ENCODE results near the gene SLC15A4.

Gene SLC15A4

DNA sequence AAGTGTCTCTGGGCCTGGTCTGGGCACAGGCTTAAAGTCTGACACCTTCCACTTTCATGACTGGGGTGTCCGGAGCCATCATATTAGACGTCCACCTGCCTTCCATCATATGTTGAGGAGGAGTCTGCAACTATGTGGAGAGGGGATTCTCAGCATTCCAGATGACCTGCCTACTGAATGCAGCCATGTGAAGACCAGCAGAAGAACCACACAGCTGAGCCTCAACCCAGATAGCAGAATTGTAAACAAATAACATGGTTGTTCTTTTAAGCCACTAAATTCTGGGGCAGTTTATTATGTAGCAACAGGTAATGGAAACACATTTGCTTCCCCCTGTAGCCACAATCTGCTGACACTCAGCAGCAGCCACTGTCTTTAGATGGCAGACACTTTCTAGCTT lies 4.0 kb upstream of the SLC15A4 start:
- DNase-seq (ENCODE audit: extremely low read depth, low read depth) = no peak
- no peak overlapping the region for H3K4me3 ChIP-seq (replicated peaks; ENCODE audit: low read depth, low read length)
- TF ChIP-seq, protein P1, sequence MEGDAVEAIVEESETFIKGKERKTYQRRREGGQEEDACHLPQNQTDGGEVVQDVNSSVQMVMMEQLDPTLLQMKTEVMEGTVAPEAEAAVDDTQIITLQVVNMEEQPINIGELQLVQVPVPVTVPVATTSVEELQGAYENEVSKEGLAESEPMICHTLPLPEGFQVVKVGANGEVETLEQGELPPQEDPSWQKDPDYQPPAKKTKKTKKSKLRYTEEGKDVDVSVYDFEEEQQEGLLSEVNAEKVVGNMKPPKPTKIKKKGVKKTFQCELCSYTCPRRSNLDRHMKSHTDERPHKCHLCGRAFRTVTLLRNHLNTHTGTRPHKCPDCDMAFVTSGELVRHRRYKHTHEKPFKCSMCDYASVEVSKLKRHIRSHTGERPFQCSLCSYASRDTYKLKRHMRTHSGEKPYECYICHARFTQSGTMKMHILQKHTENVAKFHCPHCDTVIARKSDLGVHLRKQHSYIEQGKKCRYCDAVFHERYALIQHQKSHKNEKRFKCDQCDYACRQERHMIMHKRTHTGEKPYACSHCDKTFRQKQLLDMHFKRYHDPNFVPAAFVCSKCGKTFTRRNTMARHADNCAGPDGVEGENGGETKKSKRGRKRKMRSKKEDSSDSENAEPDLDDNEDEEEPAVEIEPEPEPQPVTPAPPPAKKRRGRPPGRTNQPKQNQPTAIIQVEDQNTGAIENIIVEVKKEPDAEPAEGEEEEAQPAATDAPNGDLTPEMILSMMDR (IDR thresholded peaks at IDR 0.05; ENCODE audit: low read depth, low read length, missing control alignments) = no peak

DNA sequence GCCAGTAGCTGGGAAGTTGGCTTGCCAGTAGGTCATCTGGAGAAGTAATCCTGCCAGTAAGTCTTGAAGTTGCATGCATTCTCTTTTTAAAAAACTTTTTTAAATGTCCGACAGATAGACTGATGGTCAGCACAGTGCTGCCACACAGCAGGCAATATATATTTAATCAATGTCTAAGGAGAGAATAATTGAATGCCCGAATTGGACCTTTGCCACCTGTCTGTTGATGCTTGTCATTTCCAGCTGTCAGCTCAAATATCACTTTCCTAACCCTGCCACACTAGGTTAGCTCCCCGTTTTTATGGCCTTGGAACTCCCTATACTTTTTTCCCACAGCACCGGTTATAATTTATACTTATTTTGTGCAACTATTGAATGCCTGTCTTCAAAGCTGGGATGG lies 2.1 kb upstream of the SLC15A4 start:
- no peak for DNase-seq (ENCODE audit: extremely low read depth, low read depth)
- TF ChIP-seq, protein P1 (IDR thresholded peaks at IDR 0.05; ENCODE audit: low read depth, low read length, missing control alignments) = no peak
- no peak overlapping the region for H3K4me3 ChIP-seq (replicated peaks; ENCODE audit: low read depth, low read length)

DNA sequence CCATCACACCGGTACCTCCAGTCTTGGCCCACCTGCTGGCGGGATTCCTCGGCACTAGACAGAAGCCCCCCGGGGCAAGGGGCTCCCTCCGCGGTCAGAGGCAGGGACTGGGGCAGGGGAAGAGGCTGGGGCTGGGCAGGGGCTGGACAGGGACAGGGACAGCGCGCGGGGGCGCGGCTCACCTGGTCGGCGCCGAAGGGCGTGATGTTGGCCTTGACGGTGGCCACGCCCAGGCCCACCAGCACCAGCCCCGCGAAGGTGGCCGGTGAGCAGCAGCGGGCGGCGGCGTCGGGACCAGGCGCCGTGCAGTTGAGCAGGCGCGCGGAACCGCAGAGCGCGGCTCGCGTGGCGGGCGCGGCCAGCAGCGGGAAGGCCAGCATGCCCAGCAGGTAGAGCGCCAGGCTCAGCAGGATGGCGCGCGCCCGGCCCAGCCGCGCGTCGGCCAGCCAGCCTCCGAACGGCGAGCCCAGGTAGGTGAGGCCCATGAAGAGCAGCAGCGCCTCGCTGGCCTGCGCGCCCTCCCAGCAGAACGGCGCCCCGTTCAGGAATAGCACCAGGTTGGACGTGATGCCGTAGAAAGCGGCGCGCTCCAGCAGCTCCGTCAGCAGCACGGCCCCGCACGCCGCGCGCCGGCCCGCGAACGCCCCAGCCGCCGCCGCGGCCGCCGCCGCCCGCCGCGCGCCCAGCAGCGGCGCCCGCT lies 392 bp downstream of the SLC15A4 start:
- DNase-seq (ENCODE audit: extremely low read depth, low read depth) = no peak
- H3K4me3 ChIP-seq (replicated peaks; ENCODE audit: low read depth, low read length) = peak overlapping the region; percentile 85
- TF ChIP-seq, protein P1 (IDR thresholded peaks at IDR 0.05; ENCODE audit: low read depth, low read length, missing control alignments) = no peak

DNA sequence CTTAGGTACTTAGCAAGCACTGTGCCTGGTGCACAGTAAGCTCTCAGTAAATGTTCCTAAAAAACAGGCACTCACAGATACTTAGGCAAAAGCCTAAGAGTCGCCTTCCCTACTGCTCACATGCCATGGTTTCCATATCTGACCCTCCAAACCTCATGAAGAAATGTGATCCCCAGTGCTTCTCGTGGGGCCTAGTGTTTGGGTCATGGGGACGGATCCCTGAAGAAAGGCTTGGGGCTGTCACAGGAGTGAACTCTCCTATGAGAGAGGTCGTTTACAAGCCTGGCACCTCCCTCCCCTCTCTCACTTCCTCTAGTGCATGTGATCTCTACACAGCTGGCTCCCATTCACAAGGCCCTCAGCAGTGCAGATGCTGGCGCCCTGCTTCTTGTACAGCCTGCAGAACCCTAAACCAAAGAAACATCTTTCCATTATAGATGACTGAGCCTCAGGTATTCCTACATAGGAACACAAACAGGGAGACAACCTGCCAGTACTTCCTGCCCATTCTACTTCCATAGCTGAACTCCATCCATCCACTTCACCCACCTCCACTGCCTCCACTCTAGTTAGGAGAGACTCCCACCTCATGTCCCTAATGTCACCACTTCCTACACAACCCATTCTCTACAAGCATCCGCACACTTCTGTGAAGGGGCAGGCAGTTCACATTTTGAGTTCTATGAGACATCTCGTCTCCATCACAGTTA lies 2.9 kb downstream of the SLC15A4 start:
- H3K4me3 ChIP-seq (replicated peaks; ENCODE audit: low read depth, low read length) = no peak overlapping the region
- DNase-seq (ENCODE audit: extremely low read depth, low read depth) = no peak
- TF ChIP-seq, protein P1 (IDR thresholded peaks at IDR 0.05; ENCODE audit: low read depth, low read length, missing control alignments) = no peak

DNA sequence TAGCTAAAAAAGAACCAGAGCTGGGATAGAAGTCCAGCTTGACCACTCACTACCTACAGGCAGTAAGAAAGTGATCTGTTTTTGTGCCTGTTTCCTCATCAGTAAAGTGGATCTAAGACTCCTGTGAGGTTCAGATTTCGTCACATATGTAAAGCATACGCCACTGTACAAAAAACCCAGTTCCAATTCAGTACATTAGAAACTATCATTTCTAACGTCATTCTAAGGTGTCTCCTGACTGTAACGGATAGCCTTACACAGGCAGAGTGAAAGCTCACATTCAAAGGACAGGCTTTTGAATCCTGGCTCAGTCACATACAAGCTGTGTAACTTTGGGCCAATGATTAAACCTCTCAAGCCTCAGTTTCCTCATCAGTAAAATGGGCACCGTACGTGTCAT lies 3.5 kb downstream of the SLC15A4 start:
- H3K4me3 ChIP-seq (replicated peaks; ENCODE audit: low read depth, low read length) = no peak overlapping the region
- TF ChIP-seq, protein P1 (IDR thresholded peaks at IDR 0.05; ENCODE audit: low read depth, low read length, missing control alignments) = no peak
- no peak for DNase-seq (ENCODE audit: extremely low read depth, low read depth)

DNA sequence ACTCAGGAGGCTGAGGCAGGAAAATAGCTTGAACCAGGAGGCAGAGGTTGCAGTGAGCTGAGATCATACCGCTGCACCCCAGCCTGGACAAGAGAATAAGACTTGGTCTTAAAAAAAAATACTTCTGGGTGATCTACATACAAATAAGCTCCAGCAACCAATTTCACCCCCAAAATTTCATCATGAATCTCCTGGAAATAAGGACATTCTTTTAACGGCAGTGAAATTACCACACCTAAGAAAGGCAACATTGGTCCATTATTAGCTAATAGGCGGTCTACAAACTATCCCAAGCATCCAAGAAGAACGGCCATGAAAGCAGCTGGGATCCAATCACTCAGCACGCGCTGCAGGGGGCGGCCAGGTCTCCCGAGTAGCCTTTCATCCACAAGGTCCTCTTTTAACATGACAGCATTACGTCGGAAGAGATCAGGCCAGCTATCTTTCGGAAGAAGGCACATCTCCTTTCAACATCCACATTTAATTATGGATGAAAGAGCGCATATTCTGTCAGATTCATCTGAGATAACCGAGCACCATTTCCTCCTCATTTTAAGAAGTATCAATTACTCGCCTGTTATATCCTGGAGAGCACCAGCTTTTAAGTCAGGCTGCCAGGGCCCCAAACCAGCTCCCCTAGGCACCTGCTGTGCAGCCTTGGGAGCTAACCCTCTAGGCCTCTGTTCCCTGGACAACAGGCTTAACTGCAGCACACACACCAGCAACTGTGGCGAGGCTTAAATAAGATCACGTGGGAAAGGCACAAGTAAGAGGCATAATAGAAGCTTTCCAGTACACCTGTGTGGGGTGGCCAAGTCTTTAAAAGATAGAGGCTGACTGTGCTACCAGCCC lies 4.2 kb downstream of the SLC15A4 start:
- H3K4me3 ChIP-seq (replicated peaks; ENCODE audit: low read depth, low read length) = no peak overlapping the region
- no peak for DNase-seq (ENCODE audit: extremely low read depth, low read depth)
- TF ChIP-seq, protein P1 (IDR thresholded peaks at IDR 0.05; ENCODE audit: low read depth, low read length, missing control alignments) = no peak
